ENCODE measurements around the gene PARK7. TPM values are rescaled to one million over a fixed set of nuclear protein-coding genes. Genes with fewer than 3 reads are reported as not detected.
"Not testable (repeated sequence)": the region's sequence is repeated elsewhere in the genome, so short reads cannot be mapped to it uniquely, and the experiment has no call there.

PARK7 gene
- total RNA-seq, 4 donors from 2014 or later, result 40.4 to 103 (median 82.8) TPM

DNA sequence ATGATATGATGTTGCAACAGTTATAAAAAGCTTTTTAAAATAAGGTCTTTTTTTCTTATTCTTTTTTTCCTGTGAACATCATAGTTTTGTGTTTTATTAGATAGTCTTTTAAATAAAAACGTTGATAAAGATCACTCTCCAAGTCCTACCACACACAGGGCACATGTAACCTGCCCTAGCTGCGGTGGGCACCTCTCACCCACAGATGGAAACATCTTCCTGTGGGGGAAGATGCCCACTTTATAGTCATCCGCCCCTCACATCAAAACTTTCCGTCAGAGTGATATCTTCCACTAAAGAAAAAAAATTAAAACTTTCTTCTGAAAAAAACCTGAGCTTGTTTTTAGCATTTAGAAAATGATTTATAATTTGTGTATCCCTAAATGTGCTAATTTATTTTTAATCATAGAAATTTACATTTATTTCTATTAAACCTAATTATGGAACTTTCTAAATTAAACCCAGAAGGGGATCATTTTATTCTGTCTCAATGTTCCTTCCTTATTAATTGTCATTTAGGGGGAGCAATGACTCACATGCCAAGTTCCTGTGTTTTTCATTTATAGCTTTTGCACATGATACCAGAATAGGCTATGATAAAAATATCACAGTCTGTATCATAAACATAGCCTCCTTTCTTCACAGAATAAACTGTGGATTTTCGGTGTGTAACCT is 45.5 kb upstream of the PARK7 start:
- in situ Hi-C loops (cut with MboI; ENCODE audit: low pct_ligation_motif_present in 1 of 4, low pct_unique_long_range_greater_than_20kb in 1 of 4, low sequenced_read_pairs in 3 of 4) (loop anchor here in 1 of 4 donors (25.0 kb wide), 1 partner anchor 254 kb away; no protein-coding TSS in a partner anchor), intact Hi-C loops (cut with DNase I; ENCODE audit: low total_unique reads) (loop anchor here (1.0 kb wide), 1 partner anchor 20 kb away; no protein-coding TSS in a partner anchor)
- Histone ChIP-seq H3K36me3 (no peaks in the 10 kb centered on the region), H3K4me1 (no peaks in the 10 kb centered on the region), H3K27ac (no peak overlapping the region), H3K27me3 (no peaks in the 10 kb centered on the region), H3K9me3 (no peaks in the 10 kb centered on the region), H3K4me3 (no peak overlapping the region)
- no peak for TF ChIP-seq POLR2AphosphoS5 (IDR thresholded peaks at IDR 0.05)
- TF ChIP-seq, protein P1, sequence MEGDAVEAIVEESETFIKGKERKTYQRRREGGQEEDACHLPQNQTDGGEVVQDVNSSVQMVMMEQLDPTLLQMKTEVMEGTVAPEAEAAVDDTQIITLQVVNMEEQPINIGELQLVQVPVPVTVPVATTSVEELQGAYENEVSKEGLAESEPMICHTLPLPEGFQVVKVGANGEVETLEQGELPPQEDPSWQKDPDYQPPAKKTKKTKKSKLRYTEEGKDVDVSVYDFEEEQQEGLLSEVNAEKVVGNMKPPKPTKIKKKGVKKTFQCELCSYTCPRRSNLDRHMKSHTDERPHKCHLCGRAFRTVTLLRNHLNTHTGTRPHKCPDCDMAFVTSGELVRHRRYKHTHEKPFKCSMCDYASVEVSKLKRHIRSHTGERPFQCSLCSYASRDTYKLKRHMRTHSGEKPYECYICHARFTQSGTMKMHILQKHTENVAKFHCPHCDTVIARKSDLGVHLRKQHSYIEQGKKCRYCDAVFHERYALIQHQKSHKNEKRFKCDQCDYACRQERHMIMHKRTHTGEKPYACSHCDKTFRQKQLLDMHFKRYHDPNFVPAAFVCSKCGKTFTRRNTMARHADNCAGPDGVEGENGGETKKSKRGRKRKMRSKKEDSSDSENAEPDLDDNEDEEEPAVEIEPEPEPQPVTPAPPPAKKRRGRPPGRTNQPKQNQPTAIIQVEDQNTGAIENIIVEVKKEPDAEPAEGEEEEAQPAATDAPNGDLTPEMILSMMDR (IDR thresholded peaks at IDR 0.05), result no peak
- no peak for TF ChIP-seq POLR2A (IDR thresholded peaks at IDR 0.05)
- TF ChIP-seq EP300 (IDR thresholded peaks at IDR 0.05; ENCODE audit: low read depth), result no peak
- DNase-seq, result no peak
- WGBS, 2 donors (ENCODE audit: low coverage in 1 of 2), result 62 to 76% methylated on average over 4 to 5 of the region's 5 CpGs

DNA sequence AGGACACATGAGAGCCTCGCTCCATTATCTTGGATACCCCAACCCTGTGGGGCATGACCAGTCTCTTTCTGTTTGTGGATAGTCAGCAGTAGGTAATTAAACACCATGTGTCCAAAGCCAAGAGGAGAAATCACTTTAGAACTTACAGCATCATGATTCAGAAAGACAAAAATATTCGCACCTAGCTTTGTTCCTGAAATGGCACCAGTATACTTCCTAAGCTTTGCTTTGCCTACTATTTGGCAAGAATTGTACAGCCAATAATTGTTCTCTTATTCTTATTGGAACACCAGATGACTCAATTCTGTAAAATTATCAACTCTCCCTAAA is 45.0 kb upstream of the PARK7 start:
- no peaks in the 10 kb centered on the region for H3K9me3 ChIP-seq
- in situ Hi-C loops (cut with MboI; ENCODE audit: low pct_ligation_motif_present in 1 of 4, low pct_unique_long_range_greater_than_20kb in 1 of 4, low sequenced_read_pairs in 3 of 4) (loop anchor here in 1 of 4 donors (25.0 kb wide), 1 partner anchor 254 kb away; no protein-coding TSS in a partner anchor), intact Hi-C loops (cut with DNase I; ENCODE audit: low total_unique reads) (loop anchor here (1.0 kb wide), 1 partner anchor 20 kb away; no protein-coding TSS in a partner anchor)
- no peaks in the 10 kb centered on the region for H3K36me3 ChIP-seq
- WGBS, 2 donors (ENCODE audit: low coverage in 1 of 2), result 84 to 100% methylated on average over 2 of the region's 2 CpGs
- no peak for DNase-seq
- TF ChIP-seq POLR2AphosphoS5 (IDR thresholded peaks at IDR 0.05) (no peak), EP300 (IDR thresholded peaks at IDR 0.05; ENCODE audit: low read depth) (no peak), POLR2A (IDR thresholded peaks at IDR 0.05) (no peak)
- TF ChIP-seq, protein P1 (IDR thresholded peaks at IDR 0.05), result no peak
- H3K27ac ChIP-seq, result no peak overlapping the region
- no peak overlapping the region for H3K4me3 ChIP-seq
- H3K4me1 ChIP-seq, result no peaks in the 10 kb centered on the region
- H3K27me3 ChIP-seq, result no peaks in the 10 kb centered on the region

DNA sequence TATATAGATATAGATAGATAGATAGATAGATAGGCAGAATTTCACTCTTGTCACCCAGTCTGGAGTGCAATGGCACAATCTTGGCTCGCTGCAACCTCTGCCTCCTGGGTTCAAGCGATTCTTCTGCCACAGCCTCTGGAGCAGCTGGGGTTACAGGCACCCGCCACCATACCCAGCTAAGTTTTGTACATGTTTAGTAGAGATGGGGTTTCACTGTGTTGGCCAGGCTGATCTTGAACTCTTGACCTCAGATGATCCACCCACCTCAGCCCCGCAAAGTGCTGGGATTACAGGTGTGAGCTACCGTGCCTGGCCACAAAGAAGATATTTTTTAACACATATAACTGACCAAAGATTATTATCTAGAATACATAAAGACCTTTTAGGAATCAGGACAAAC is 43.5 kb upstream of the PARK7 start:
- in situ Hi-C loops (cut with MboI; ENCODE audit: low pct_ligation_motif_present in 1 of 4, low pct_unique_long_range_greater_than_20kb in 1 of 4, low sequenced_read_pairs in 3 of 4), result loop anchor here in 1 of 4 donors (25.0 kb wide), 1 partner anchor 256 kb away; no protein-coding TSS in a partner anchor
- H3K27me3 ChIP-seq; H3K4me3 ChIP-seq; H3K4me1 ChIP-seq; intact Hi-C loops (cut with DNase I; ENCODE audit: low total_unique reads); H3K9me3 ChIP-seq; H3K36me3 ChIP-seq; H3K27ac ChIP-seq; DNase-seq: not testable (repeated sequence)
- 79 to 82% methylated on average over 2 to 5 of the region's 5 CpGs for WGBS, 2 donors (ENCODE audit: low coverage in 1 of 2)

DNA sequence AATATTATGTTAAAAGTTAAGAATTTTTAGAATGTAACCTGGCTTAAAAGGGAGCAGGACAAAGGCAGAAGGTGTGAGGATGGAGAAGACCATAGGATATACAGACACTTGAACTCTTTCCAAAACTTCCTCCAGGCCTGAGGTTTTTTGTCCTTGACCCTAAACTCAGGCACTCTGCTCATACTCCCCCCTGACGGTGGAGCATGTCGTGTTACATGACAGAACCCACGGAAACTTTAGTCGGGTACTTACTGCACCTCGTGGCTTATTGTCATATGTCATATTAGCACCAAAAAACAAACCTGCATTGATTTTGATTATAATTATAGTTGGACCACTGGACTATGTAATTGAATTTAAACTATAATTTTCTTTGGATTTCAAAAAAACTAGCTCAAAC is 41.6 kb upstream of the PARK7 start:
- intact Hi-C loops (cut with DNase I; ENCODE audit: low total_unique reads) (no loop called here), in situ Hi-C loops (cut with MboI; ENCODE audit: low pct_ligation_motif_present in 1 of 4, low pct_unique_long_range_greater_than_20kb in 1 of 4, low sequenced_read_pairs in 3 of 4) (loop anchor here in 1 of 4 donors (25.0 kb wide), 1 partner anchor 258 kb away; no protein-coding TSS in a partner anchor)
- DNase-seq, result no peak
- Histone ChIP-seq H3K4me1 (no peaks in the 10 kb centered on the region), H3K4me3 (no peak overlapping the region), H3K27ac (no peak overlapping the region), H3K9me3 (no peaks in the 10 kb centered on the region), H3K36me3 (no peaks in the 10 kb centered on the region), H3K27me3 (no peaks in the 10 kb centered on the region)
- TF ChIP-seq POLR2AphosphoS5 (IDR thresholded peaks at IDR 0.05) (no peak), POLR2A (IDR thresholded peaks at IDR 0.05) (no peak), EP300 (IDR thresholded peaks at IDR 0.05; ENCODE audit: low read depth) (no peak)
- TF ChIP-seq, protein P1 (IDR thresholded peaks at IDR 0.05), result no peak
- 79 to 86% methylated on average over 5 of the region's 5 CpGs for WGBS, 2 donors (ENCODE audit: low coverage in 1 of 2)

Measured in transverse colon (tissue), 4 donors.